A549 (cell line): ENCODE measurements around the gene CUL9. TPM values are rescaled to one million over a fixed set of nuclear protein-coding genes. Genes with fewer than 3 reads are reported as not detected.

ENCODE experiments used
- ATAC-seq, 2 experiments: fragments of 200-7000 bp in 1 of 2; fragments of >200 bp in 1 of 2; cut with Nextera tagmentation in 1 of 2; cut with Tn5 transposase in 1 of 2; 3 replicates each; pipeline versions ENCODE4 v1.8.0 to v1.9.1; 2018 to 2020; ENCODE audit warnings: mild to moderate bottlenecking in 1 of 2, moderate library complexity in 1 of 2
- CTCF ChIA-PET: fragments of 300-600 bp; sonication (Branson Sonifier 250); formaldehyde crosslinking; extraction: SDS; loops from one replicate; lab custom pipeline; 2021; ENCODE audit warnings: antibody characterized with exemption, inconsistent platforms; lab: Yijun Ruan, JAX
- POLR2A ChIA-PET: fragments of 350-600 bp; formaldehyde crosslinking; extraction: SDS; loops from one replicate; lab custom pipeline; 2021; ENCODE audit warnings: antibody characterized with exemption, inconsistent platforms; lab: Yijun Ruan, JAX
- DNase-seq, 2 experiments: peaks; one replicate each; pipeline versions ENCODE4 v3.0.0 to v3.0.0-alpha.2; 2011 to 2016; ENCODE audit warnings: low read depth in 1 of 2, low spot score in 1 of 2
- FAIRE-seq: peaks from 2 replicates; lab custom pipeline; 2011; peaks lifted over from hg19 to GRCh38; lab: Jason Lieb, UNC
- H3K27ac ChIP-seq, 2 experiments: fragments of >200 bp; sonication (Bioruptor Twin); formaldehyde crosslinking; 3 replicates each; pipeline ENCODE4 v1.5.1; 2016 to 2017
- H3K4me1 ChIP-seq: fragments of >200 bp; sonication (Bioruptor Twin); formaldehyde crosslinking; 3 replicates; pipeline ENCODE4 v1.6.1; 2016
- H3K4me2 ChIP-seq: fragments of >200 bp; sonication (Bioruptor Twin); formaldehyde crosslinking; 3 replicates; pipeline ENCODE4 v1.6.1; 2016
- H3K4me3 ChIP-seq: fragments of >200 bp; sonication (Bioruptor Twin); formaldehyde crosslinking; 3 replicates; pipeline ENCODE4 v1.5.1; 2016
- H3K9me3 ChIP-seq: fragments of >200 bp; sonication (Bioruptor Twin); formaldehyde crosslinking; 3 replicates; pipeline ENCODE4 v1.6.1; 2016
- BHLHE40 ChIP-seq: IDR thresholded peaks from 2 replicates; pipeline ENCODE4 v1.6.1; 2012; ENCODE audit warnings: low read depth, low read length, inconsistent platforms
- CEBPB ChIP-seq, 2 experiments: fragments of >200 bp in 1 of 2; sonication (Bioruptor Twin) in 1 of 2; formaldehyde crosslinking in 1 of 2; IDR thresholded peaks; 2 replicates each; pipeline ENCODE4 v1.6.1; 2012 to 2016
- CHD2 ChIP-seq: fragments of 150-350 bp; IDR thresholded peaks from 2 replicates; pipeline ENCODE4 v1.6.1; 2014; ENCODE audit warnings: low read length; ENCODE audit not compliant: partially characterized antibody
- EHF ChIP-seq: fragments of 250-450 bp; sonication (Bioruptor Pico); IDR thresholded peaks from 2 replicates; pipeline ENCODE4 v1.5.0; 2020; ENCODE audit warnings: mild to moderate bottlenecking
- EHMT2 ChIP-seq: fragments of 200-600 bp; sonication (generic); IDR thresholded peaks from 2 replicates; pipeline ENCODE4 v1.6.1; 2016; ENCODE audit warnings: antibody characterized with exemption, low read depth, mild to moderate bottlenecking, moderate library complexity
- EP300 ChIP-seq, 2 experiments: fragments of >200 bp; sonication (Bioruptor Twin); formaldehyde crosslinking; IDR thresholded peaks; 2 replicates in 1 of 2; 3 replicates in 1 of 2; pipeline ENCODE4 v1.6.1; 2016 to 2017
- HDAC2 ChIP-seq: fragments of 200-600 bp; sonication (generic); IDR thresholded peaks from 2 replicates; pipeline ENCODE4 v1.6.1; 2016
- HOXB5 ChIP-seq: fragments of 250-450 bp; sonication (Bioruptor Pico); IDR thresholded peaks from 2 replicates; pipeline ENCODE4 v1.5.0; 2020; ENCODE audit warnings: mild to moderate bottlenecking, moderate library complexity
- JUN ChIP-seq, 2 experiments: fragments of >200 bp; sonication (Bioruptor Twin); formaldehyde crosslinking; IDR thresholded peaks; 2 replicates in 1 of 2; 3 replicates in 1 of 2; pipeline ENCODE4 v1.6.1; 2016 to 2017
- JUNB ChIP-seq: fragments of >200 bp; sonication (Bioruptor Twin); formaldehyde crosslinking; IDR thresholded peaks from 2 replicates; pipeline ENCODE4 v1.6.1; 2016
- KDM1A ChIP-seq: fragments of 200-600 bp; sonication (generic); IDR thresholded peaks from 2 replicates; pipeline ENCODE4 v1.6.1; 2016; ENCODE audit warnings: low read depth, mild to moderate bottlenecking
- MYC ChIP-seq: IDR thresholded peaks from 2 replicates; pipeline ENCODE4 v1.6.1; 2012; ENCODE audit warnings: mild to moderate bottlenecking, inconsistent platforms, low read length, improper control_type of control experiment, borderline replicate concordance
- NPAS2 ChIP-seq: fragments of 250-450 bp; sonication (Bioruptor Pico); IDR thresholded peaks from 2 replicates; pipeline ENCODE4 v1.8.0; 2022; ENCODE audit warnings: mild to moderate bottlenecking, moderate library complexity, borderline replicate concordance
- POLR2AphosphoS2 ChIP-seq: conservative IDR thresholded peaks from 2 replicates; pipeline ENCODE4 v1.6.1; 2012; ENCODE audit warnings: low read length, improper control_type of control experiment, inconsistent platforms
- RCOR1 ChIP-seq: fragments of 150-350 bp; IDR thresholded peaks from 2 replicates; pipeline ENCODE4 v1.6.1; 2014; ENCODE audit warnings: antibody characterized with exemption, low read length, low read depth
- SREBF2 ChIP-seq: fragments of 450-650 bp; IDR thresholded peaks from 2 replicates; pipeline ENCODE4 v1.6.1; 2014; ENCODE audit warnings: mild to moderate bottlenecking, moderate library complexity
- TP53 ChIP-seq: fragments of 250-450 bp; sonication (Bioruptor Pico); IDR thresholded peaks from 2 replicates; pipeline ENCODE4 v1.5.0; 2021; ENCODE audit warnings: mild to moderate bottlenecking, moderate library complexity
- ZC3H11A ChIP-seq: fragments of 450-650 bp; IDR thresholded peaks from 2 replicates; pipeline ENCODE4 v1.6.1; 2014; ENCODE audit warnings: antibody characterized with exemption, mild to moderate bottlenecking
- ZFP36 ChIP-seq: fragments of 450-650 bp; IDR thresholded peaks from 2 replicates; pipeline ENCODE4 v1.6.1; 2014; ENCODE audit warnings: borderline replicate concordance; ENCODE audit not compliant: partially characterized antibody
- ZNF302 ChIP-seq: fragments of 250-450 bp; sonication (Bioruptor Pico); IDR thresholded peaks from 2 replicates; pipeline ENCODE4 v1.9.0; 2021; ENCODE audit warnings: inconsistent platforms, mild to moderate bottlenecking, moderate library complexity
- WGBS: methylation state at CpG from one replicate; pipeline ENCODE4 v1.1.6; 2017; ENCODE audit errors: missing lambda C conversion rate; 5-methylcytosine and 5-hydroxymethylcytosine counted together
- polyA plus RNA-seq, 4 experiments: library from polyadenylated mRNA; depleted of rRNA in 3 of 4; stranded (reverse); fragments of >200 nt; fragmentation: RNase III in 1 of 4; extraction: RNeasy Plus Mini Kit Qiagen cat#74134 plus additional on column Dnase treatment in 1 of 4; gene quantifications; 2 replicates in 3 of 4; 3 replicates in 1 of 4; pipeline ENCODE4 v1.2.3, GENCODE V29; 2011 to 2017
- TF ChIP-seq, protein P1 (sequence below): IDR thresholded peaks from 2 replicates; pipeline ENCODE4 v1.6.1; 2012
- TF ChIP-seq, protein P2 (sequence below): fragments of >200 bp; sonication (Bioruptor Twin); formaldehyde crosslinking; IDR thresholded peaks from 2 replicates; pipeline ENCODE4 v1.6.1; 2016
- TF ChIP-seq, protein P3 (sequence below): fragments of 150-350 bp; IDR thresholded peaks from 2 replicates; pipeline ENCODE4 v1.6.1; 2014; ENCODE audit warnings: low read depth, mild to moderate bottlenecking, low read length
- TF ChIP-seq, protein P4 (sequence below): IDR thresholded peaks from 2 replicates; pipeline ENCODE4 v1.6.1; 2012; ENCODE audit warnings: low read depth, borderline replicate concordance

The CUL9 gene
- polyA plus RNA-seq, 2 of the 4 experiments (the other 2 are of a cell fraction) = 11.3 to 12.5 TPM

DNA sequence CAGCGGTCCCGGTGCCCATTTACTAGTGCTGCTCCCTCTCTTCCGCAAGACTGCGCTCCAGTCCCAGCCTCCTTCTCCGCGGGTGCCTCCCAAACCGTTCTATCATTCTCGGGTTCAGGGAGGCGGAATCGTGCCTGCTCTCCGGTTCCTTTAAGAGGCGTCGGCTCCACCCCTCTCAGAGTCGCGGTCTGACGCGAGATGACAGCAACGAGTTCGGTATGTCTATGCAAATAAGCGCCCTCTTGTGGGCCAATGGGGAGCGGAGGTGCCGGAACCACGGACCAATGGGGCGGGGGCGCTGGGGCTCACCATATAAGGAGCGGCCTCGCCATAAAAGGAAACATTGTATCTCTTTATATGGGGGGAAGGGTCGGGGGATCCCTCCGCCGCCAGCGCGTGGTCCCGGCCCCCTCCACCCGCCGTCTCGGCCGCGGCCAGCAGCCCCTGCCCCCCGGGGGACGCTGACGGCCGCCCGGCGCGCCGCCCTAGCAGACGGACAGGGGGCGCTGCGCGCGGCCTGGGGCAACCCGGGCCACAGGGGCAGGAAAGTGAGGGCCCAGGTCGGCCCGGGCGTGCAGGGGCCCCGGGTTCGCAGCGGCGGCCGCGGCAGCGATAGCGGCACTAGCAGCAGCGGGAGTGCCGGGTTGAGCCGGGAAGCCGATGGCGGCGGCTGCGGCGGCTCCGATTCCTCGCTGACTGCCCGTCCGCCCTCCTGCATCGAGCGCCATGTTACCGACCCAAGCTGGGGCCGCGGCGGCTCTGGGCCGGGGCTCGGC is 10.9 kb upstream of the CUL9 start, which contains the start of gene SRF (continued):
- TF ChIP-seq, protein P1, sequence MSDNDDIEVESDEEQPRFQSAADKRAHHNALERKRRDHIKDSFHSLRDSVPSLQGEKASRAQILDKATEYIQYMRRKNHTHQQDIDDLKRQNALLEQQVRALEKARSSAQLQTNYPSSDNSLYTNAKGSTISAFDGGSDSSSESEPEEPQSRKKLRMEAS = peak; percentile 51
- TF ChIP-seq KDM1A = no peak
- TF ChIP-seq ZNF302 (CRISPR knock-in tag) = no peak
- peak; percentile 53 for TF ChIP-seq ZFP36
- no peak for TF ChIP-seq POLR2AphosphoS2
- no peak for TF ChIP-seq HDAC2
- TF ChIP-seq EHMT2 = no peak
- no peak for TF ChIP-seq EP300 (IDR thresholded peaks at IDR 0.05)
- no peak for TF ChIP-seq CHD2
- TF ChIP-seq HOXB5 = no peak
- no peak for TF ChIP-seq NPAS2 (CRISPR knock-in tag)
- no peak for TF ChIP-seq JUNB
- peak; percentile 72 for TF ChIP-seq MYC
- no peak for TF ChIP-seq ZC3H11A
- TF ChIP-seq JUN (IDR thresholded peaks at IDR 0.05) = peak in 1 of 2 experiments; percentile 80; a peak in 3 of 5 replicates

DNA sequence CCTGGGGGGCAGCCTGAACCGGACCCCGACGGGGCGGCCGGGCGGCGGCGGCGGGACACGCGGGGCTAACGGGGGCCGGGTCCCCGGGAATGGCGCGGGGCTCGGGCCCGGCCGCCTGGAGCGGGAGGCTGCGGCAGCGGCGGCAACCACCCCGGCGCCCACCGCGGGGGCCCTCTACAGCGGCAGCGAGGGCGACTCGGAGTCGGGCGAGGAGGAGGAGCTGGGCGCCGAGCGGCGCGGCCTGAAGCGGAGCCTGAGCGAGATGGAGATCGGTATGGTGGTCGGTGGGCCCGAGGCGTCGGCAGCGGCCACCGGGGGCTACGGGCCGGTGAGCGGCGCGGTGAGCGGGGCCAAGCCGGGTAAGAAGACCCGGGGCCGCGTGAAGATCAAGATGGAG is 10.3 kb upstream of the CUL9 start:
- peak overlapping the region; percentile 92 to 100 for H3K27ac ChIP-seq
- FAIRE-seq (no peak), ATAC-seq (no peak), DNase-seq (no peak)
- WGBS = no CpG with 5 or more reads among the region's 57 CpGs
- peaks cover 30% of the 10 kb centered on the region for H3K4me1 ChIP-seq
- H3K9me3 ChIP-seq = no peaks in the 10 kb centered on the region
- TF ChIP-seq EHF (no peak), JUN (IDR thresholded peaks at IDR 0.05) (no peak; a peak in 1 of 5 replicates), CEBPB (IDR thresholded peaks at IDR 0.05) (no peak)
- TF ChIP-seq, protein P2, sequence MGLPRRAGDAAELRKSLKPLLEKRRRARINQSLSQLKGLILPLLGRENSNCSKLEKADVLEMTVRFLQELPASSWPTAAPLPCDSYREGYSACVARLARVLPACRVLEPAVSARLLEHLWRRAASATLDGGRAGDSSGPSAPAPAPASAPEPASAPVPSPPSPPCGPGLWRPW = no peak
- TF ChIP-seq, protein P3, sequence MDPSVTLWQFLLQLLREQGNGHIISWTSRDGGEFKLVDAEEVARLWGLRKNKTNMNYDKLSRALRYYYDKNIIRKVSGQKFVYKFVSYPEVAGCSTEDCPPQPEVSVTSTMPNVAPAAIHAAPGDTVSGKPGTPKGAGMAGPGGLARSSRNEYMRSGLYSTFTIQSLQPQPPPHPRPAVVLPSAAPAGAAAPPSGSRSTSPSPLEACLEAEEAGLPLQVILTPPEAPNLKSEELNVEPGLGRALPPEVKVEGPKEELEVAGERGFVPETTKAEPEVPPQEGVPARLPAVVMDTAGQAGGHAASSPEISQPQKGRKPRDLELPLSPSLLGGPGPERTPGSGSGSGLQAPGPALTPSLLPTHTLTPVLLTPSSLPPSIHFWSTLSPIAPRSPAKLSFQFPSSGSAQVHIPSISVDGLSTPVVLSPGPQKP = no peak
- TF ChIP-seq, protein P4, sequence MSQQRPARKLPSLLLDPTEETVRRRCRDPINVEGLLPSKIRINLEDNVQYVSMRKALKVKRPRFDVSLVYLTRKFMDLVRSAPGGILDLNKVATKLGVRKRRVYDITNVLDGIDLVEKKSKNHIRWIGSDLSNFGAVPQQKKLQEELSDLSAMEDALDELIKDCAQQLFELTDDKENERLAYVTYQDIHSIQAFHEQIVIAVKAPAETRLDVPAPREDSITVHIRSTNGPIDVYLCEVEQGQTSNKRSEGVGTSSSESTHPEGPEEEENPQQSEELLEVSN = no peak
- H3K4me2 ChIP-seq = peak overlapping the region; percentile 93
- H3K4me3 ChIP-seq = peak overlapping the region; percentile 92
- ChIA-PET POLR2A (interaction anchor here (1.0 to 1.6 kb wide), 2 partner anchors 10 to 22 kb away, joined by 3 read pairs; partner anchors contain the start of gene CUL9), CTCF (interaction anchor here (0.7 to 1.4 kb wide), 7 partner anchors 9 to 348 kb away, joined by 3 to 12 read pairs (median 3); partner anchors contain the start of gene CUL9)

DNA sequence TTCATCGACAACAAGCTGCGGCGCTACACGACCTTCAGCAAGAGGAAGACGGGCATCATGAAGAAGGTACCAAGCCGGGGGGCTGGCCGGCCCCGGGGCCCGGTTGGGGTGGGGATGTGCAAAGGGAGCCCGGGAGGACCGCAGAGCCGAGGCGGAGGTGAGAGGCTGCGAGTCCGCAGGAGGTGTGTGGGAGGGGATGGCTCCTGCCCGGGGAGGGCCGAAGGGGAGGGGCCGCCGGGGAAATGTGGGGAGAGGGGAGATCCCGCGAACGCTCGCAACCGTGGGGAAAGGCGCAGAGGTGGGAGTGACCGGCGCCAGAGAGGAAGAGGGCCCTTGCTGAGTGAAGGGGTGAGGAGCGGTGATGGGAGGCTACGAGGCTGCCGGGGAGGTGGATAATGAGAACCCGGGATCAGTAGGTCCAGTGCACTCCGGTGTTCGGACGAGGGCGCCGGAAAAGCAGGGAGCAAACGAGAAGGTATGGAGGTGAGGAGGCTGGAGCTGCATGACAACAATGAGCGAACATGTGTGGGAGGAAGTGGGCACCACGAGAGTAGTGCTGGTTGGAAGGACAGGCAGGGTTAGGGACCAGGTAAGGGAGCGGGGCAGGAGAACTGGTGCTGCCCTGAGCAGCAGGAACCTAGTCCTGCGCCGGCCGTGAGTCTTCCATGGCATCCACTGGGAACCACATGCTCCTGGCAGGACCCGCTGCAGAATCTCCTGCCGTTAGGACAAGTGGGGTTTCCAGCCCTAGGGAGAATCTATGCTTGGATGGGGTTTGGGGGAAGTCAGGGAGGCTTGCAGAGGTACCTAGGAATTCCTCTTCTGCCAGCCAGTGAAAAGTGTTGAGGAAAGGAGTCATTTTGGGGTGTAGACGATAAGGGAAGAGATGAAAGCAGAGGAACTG is 9.6 kb upstream of the CUL9 start:
- TF ChIP-seq BHLHE40 (no peak), TP53 (CRISPR knock-in tag) (no peak), RCOR1 (no peak), JUN (IDR thresholded peaks at IDR 0.05) (no peak), EHMT2 (no peak), SREBF2 (no peak)
- no peak for FAIRE-seq
- CTCF ChIA-PET = interaction anchor here (0.7 to 1.4 kb wide), 9 partner anchors 9 to 348 kb away, joined by 3 to 12 read pairs (median 3); partner anchors contain the start of genes CUL9 and DNPH1
- H3K4me1 ChIP-seq = peaks cover 30% of the 10 kb centered on the region
- POLR2A ChIA-PET = interaction anchor here (1.0 to 1.6 kb wide), 2 partner anchors 10 to 22 kb away, joined by 3 read pairs; partner anchors contain the start of gene CUL9
- DNase-seq = peak in 1 of 2 experiments; percentile 24
- no peaks in the 10 kb centered on the region for H3K9me3 ChIP-seq
- H3K4me2 ChIP-seq = peak overlapping the region; percentile 93
- WGBS = 7% methylated on average over 34 of the region's 46 CpGs
- H3K4me3 ChIP-seq = peak overlapping the region; percentile 92
- ATAC-seq = no peak
- peak overlapping the region; percentile 92 to 100 for H3K27ac ChIP-seq
